ENCODE results near the gene BCL2L15.

Gene BCL2L15

DNA sequence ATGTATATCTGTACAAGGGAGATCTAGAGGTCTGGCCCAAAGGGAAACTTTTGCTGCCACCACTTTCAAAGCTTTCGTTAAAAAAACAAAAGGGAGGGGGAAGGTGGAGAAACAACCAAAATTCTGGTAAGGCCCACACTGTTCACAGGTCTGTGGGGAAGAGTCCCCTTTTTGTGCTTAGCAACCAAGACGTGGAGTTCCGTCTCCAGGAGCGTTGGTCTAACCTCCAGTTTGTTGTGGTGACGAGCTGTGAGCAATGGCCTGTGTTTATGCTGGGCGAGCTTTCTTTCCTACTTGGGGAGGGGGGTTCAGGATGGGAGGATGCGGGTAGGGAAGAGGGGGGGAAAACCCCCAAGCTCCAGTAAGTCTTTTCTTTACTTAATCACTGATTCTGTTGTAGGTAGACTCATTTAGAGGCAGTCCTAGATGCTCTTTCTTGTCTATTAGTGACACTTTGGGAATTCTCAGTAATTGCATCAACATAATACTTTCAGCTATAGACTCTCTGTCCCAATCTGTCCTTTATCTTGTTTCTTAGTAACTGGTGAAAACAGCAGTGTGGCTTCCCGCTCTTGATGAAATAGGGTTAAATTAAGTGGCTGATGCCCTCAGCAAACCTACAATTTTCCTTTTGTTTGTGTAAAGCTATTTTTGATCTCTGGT is 43.2 kb upstream of the BCL2L15 start:
- FAIRE-seq (no peak), DNase-seq (ENCODE audit: insufficient read length, low spot score) (no peak)
- TF ChIP-seq, protein P1, sequence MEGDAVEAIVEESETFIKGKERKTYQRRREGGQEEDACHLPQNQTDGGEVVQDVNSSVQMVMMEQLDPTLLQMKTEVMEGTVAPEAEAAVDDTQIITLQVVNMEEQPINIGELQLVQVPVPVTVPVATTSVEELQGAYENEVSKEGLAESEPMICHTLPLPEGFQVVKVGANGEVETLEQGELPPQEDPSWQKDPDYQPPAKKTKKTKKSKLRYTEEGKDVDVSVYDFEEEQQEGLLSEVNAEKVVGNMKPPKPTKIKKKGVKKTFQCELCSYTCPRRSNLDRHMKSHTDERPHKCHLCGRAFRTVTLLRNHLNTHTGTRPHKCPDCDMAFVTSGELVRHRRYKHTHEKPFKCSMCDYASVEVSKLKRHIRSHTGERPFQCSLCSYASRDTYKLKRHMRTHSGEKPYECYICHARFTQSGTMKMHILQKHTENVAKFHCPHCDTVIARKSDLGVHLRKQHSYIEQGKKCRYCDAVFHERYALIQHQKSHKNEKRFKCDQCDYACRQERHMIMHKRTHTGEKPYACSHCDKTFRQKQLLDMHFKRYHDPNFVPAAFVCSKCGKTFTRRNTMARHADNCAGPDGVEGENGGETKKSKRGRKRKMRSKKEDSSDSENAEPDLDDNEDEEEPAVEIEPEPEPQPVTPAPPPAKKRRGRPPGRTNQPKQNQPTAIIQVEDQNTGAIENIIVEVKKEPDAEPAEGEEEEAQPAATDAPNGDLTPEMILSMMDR (IDR thresholded peaks at IDR 0.05; ENCODE audit: insufficient read depth, missing control alignments): no peak

DNA sequence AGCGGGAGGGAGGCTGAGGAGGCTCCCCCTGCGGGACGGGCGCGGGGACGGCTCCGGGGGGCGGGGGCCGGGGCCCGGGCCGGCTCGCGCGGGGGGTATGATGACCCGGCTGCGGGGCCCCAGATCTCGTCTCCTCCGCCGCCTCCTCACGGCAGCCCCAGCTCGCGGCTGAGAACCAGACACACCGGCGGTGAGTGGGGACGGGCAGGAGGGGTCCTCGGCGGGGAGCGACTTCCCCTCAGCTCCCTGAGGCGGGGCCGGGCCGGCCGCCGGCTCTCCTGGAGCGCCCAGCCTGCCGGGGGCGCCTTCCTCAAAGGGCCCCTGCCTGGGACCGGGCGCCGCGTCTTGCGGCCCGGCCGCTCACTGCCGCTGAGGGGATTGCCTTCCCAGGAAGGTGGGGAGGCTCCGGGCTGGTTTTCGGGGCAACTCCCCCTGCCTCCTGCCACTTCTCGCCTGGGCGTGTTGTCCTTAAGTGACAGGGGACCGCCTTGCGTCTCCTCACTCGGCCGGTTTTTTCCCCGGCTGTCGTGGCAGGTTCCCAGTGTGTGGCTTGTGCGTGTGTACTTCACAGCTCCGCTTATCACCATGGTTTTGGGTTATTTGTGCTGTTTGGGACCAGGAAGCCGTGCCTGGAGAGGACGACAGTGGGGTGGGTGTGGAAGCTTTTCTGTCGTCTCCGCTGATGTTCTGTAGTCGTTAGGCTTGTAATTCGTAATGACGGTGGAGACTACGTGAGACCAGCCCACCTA is 42.5 kb upstream of the BCL2L15 start:
- FAIRE-seq: no peak
- no peak for DNase-seq (ENCODE audit: insufficient read length, low spot score)
- TF ChIP-seq, protein P1 (IDR thresholded peaks at IDR 0.05; ENCODE audit: insufficient read depth, missing control alignments): no peak

GRCh38 chr1:113928941-113929749 is 41.8 kb upstream of the BCL2L15 start, which contains the start of gene HIPK1:
Gene HIPK1 (plus strand): TSS chr1:113929324.
- peak; percentile 60 for DNase-seq (ENCODE audit: insufficient read length, low spot score)
- no peak for FAIRE-seq
- TF ChIP-seq, protein P1 (IDR thresholded peaks at IDR 0.05; ENCODE audit: insufficient read depth, missing control alignments): no peak

DNA sequence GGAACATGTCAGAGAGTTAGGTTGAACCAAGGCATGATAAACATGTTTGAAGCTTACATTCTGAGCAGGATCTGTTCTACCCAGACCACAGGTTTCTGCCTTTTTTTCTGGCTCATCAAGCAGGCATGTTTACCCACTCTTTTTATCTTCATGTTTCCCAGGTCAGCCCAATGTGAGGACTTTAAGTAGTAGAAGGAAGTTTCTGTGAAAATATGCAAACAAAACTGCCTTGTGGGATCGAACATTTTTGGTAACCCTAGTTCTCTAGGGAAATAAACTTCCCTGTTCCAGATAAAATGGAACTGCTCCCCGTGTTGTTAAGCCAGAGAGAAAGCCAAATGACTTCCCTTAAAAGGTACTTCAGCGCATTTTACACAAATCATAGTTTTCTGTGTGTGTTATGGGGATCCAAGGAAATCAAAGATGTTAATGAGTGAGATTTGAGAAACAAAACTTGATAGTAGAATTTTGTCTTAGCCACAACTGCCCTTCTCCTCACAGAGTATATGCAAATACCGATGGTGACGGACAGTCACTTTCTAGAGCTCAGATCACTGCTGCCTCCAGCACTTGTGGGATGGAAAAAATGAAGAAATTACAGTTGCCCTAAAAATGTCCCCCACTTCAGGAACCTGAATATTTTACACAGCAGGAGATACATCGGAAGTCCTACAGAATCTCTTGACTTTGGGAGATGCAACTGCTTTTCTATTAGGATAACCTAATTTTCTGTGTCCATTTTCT is 41.0 kb upstream of the BCL2L15 start:
- TF ChIP-seq, protein P1 (IDR thresholded peaks at IDR 0.05; ENCODE audit: insufficient read depth, missing control alignments): no peak
- DNase-seq (ENCODE audit: insufficient read length, low spot score) (no peak), FAIRE-seq (no peak)

GRCh38 chr1:113924473-113924872 is 37.1 kb upstream of the BCL2L15 start:
- no peak for DNase-seq (ENCODE audit: insufficient read length, low spot score)
- no peak for FAIRE-seq
- TF ChIP-seq, protein P1 (IDR thresholded peaks at IDR 0.05; ENCODE audit: insufficient read depth, missing control alignments): no peak

- FAIRE-seq: no peak
- no peak for DNase-seq (ENCODE audit: insufficient read length, low spot score)
- TF ChIP-seq, protein P1 (IDR thresholded peaks at IDR 0.05; ENCODE audit: insufficient read depth, missing control alignments): no peak
Measured at GRCh38 chr1:113922957-113923356, 35.6 kb upstream of the BCL2L15 start.
